OCI-LY7 (cell line): ENCODE measurements around the gene LTB4R. TPM values are rescaled to one million over a fixed set of nuclear protein-coding genes. Genes with fewer than 3 reads are reported as not detected.

Experiments used
- BruUV-seq: library from RNA; stranded (reverse); fragments of 400-500 nt; replicated peaks from 2 replicates; lab custom pipeline; 2021; lab: Mats Ljungman, UMichigan
- CTCF ChIA-PET: fragments of 300-600 bp; sonication (Branson Sonifier 250); formaldehyde crosslinking; loops from one replicate; lab custom pipeline; 2022; ENCODE audit warnings: antibody characterized with exemption; ENCODE audit not compliant: unreplicated experiment; lab: Charles Lee
- POLR2A ChIA-PET: fragments of 300-600 bp; sonication (Branson Sonifier 250); formaldehyde crosslinking; loops from one replicate; lab custom pipeline; 2022; ENCODE audit warnings: antibody characterized with exemption; lab: Charles Lee
- DNase-seq: peaks from one replicate; pipeline ENCODE4 v3.0.0-alpha.2; 2015; ENCODE audit warnings: low spot score
- H2AFZ ChIP-seq: fragments of 200-600 bp; sonication (generic), shearing (Covaris generic); 2 replicates; pipeline ENCODE4 v1.6.1; 2014; ENCODE audit warnings: mild to moderate bottlenecking, antibody characterized with exemption, low read length, moderate library complexity
- H3K27ac ChIP-seq: fragments of 200-600 bp; sonication (generic); 2 replicates; pipeline ENCODE4 v1.5.1; 2014; ENCODE audit warnings: mixed run types, low read depth, mild to moderate bottlenecking, moderate library complexity, low read length, inconsistent platforms; ENCODE audit not compliant: poor library complexity, severe bottlenecking
- H3K36me3 ChIP-seq: fragments of 200-600 bp; sonication (generic); 2 replicates; pipeline ENCODE4 v1.6.1; 2014; ENCODE audit warnings: mild to moderate bottlenecking, antibody characterized with exemption, low read length, moderate library complexity, mixed read lengths; ENCODE audit not compliant: insufficient read depth
- H3K4me1 ChIP-seq: fragments of 200-600 bp; sonication (generic); 2 replicates; pipeline ENCODE4 v1.5.1; 2014; ENCODE audit warnings: mild to moderate bottlenecking, low read length; ENCODE audit not compliant: insufficient read depth, poor library complexity, severe bottlenecking
- H3K4me2 ChIP-seq: fragments of 200-600 bp; sonication (generic); 2 replicates; pipeline ENCODE4 v1.6.1; 2014; ENCODE audit warnings: mild to moderate bottlenecking, low read length
- H3K4me3 ChIP-seq: fragments of 200-600 bp; sonication (generic); 2 replicates; pipeline ENCODE4 v1.5.1; 2014; ENCODE audit warnings: mild to moderate bottlenecking, low read depth, low read length; ENCODE audit not compliant: poor library complexity, severe bottlenecking
- H3K79me2 ChIP-seq: fragments of 200-600 bp; sonication (generic); 2 replicates; pipeline ENCODE4 v1.6.1; 2016; ENCODE audit warnings: low read depth, mild to moderate bottlenecking, low read length, moderate library complexity, mixed read lengths; ENCODE audit not compliant: insufficient read depth
- H3K9me2 ChIP-seq: fragments of 200-600 bp; sonication (generic); 2 replicates; pipeline ENCODE4 v1.6.1; 2016; ENCODE audit warnings: mild to moderate bottlenecking, low read length, mixed read lengths; ENCODE audit not compliant: insufficient read depth
- H3K9me3 ChIP-seq: fragments of 200-600 bp; sonication (generic); 2 replicates; pipeline ENCODE4 v1.6.1; 2014; ENCODE audit warnings: mild to moderate bottlenecking, mixed run types, low read length, mixed read lengths
- H4K20me1 ChIP-seq: fragments of 200-600 bp; sonication (generic); 2 replicates; pipeline ENCODE4 v1.6.1; 2014; ENCODE audit warnings: mild to moderate bottlenecking, antibody characterized with exemption, low read length, moderate library complexity, mixed read lengths; ENCODE audit not compliant: insufficient read depth
- CTCF ChIP-seq: fragments of 200-600 bp; sonication (generic); conservative IDR thresholded peaks from 2 replicates; pipeline ENCODE4 v1.5.1; 2014; ENCODE audit warnings: mild to moderate bottlenecking, antibody characterized with exemption, low read length, moderate library complexity, mixed read lengths
- EZH2phosphoT487 ChIP-seq: fragments of 200-600 bp; sonication (generic); IDR thresholded peaks from 2 replicates; pipeline ENCODE4 v1.6.1; 2018; ENCODE audit warnings: low read depth, borderline replicate concordance, mild to moderate bottlenecking, mixed run types, antibody characterized with exemption, low read length, moderate library complexity, mixed read lengths
- intact Hi-C: fragments of 100-400 bp; cut with micrococcal nuclease; formaldehyde crosslinking; loops from one replicate; pipeline ENCODE4 v1.10.0; 2022; ENCODE audit not compliant: unreplicated experiment
- total RNA-seq, 2 experiments: library from RNA; depleted of rRNA in 1 of 2; stranded (reverse); fragments of >200 nt in 1 of 2; shearing (Covaris generic) in 1 of 2; gene quantifications; 2 replicates each; pipeline ENCODE4 v1.2.3, GENCODE V29; 2014 to 2022

The LTB4R gene
- total RNA-seq, 2 experiments from 2014 or later, result 15.8 to 28.3 TPM

- no peaks in the 10 kb centered on the region for H3K4me1 ChIP-seq
- BruUV-seq, result no TSS peak
- POLR2A ChIA-PET, result no interaction called here
- H3K27ac ChIP-seq, result no peak overlapping the region
- H3K79me2 ChIP-seq, result no peaks in the 10 kb centered on the region
- intact Hi-C loops, result no loop called here
- DNase-seq, result no peak
- H3K36me3 ChIP-seq, result no peaks in the 10 kb centered on the region
- H3K4me2 ChIP-seq, result no peak overlapping the region
- H2AFZ ChIP-seq, result no peak overlapping the region
- no peaks in the 10 kb centered on the region for H3K9me2 ChIP-seq
- no peaks in the 10 kb centered on the region for H4K20me1 ChIP-seq
- CTCF ChIA-PET, result no interaction called here
- TF ChIP-seq CTCF (no peak), EZH2phosphoT487 (no peak)
- no peak overlapping the region for H3K4me3 ChIP-seq
- no peaks in the 10 kb centered on the region for H3K9me3 ChIP-seq
These were observed 43.7 kb downstream of the LTB4R start for GRCh38 chr14:24355009-24355408.

GRCh38 chr14:24356208-24356607 is 44.9 kb downstream of the LTB4R start:
- Histone ChIP-seq H4K20me1 (no peaks in the 10 kb centered on the region), H3K79me2 (no peaks in the 10 kb centered on the region), H3K4me2 (no peak overlapping the region), H3K36me3 (no peaks in the 10 kb centered on the region), H3K9me2 (no peaks in the 10 kb centered on the region), H3K4me1 (no peaks in the 10 kb centered on the region), H3K4me3 (no peak overlapping the region), H3K27ac (no peak overlapping the region), H3K9me3 (no peaks in the 10 kb centered on the region), H2AFZ (no peak overlapping the region)
- TF ChIP-seq EZH2phosphoT487 (no peak), CTCF (no peak)
- no peak for DNase-seq
- ChIA-PET POLR2A (interaction anchor here (0.7 kb wide), 1 partner anchor 577 kb away, joined by 3 read pairs; no protein-coding TSS in a partner anchor), CTCF (no interaction called here)
- BruUV-seq, result no TSS peak
- intact Hi-C loops, result no loop called here

- H3K79me2 ChIP-seq, result no peaks in the 10 kb centered on the region
- H3K4me2 ChIP-seq, result no peak overlapping the region
- H3K4me1 ChIP-seq, result peaks cover 6% of the 10 kb centered on the region
- H2AFZ ChIP-seq, result no peak overlapping the region
- H3K9me2 ChIP-seq, result no peaks in the 10 kb centered on the region
- no peak overlapping the region for H3K4me3 ChIP-seq
- no peak overlapping the region for H3K27ac ChIP-seq
- intact Hi-C loops, result loop anchor here (10.0 kb wide), 1 partner anchor 795 kb away; the partner anchor contains the start of gene AP1G2
- BruUV-seq, result no TSS peak
- no peak for TF ChIP-seq CTCF
- no peak for TF ChIP-seq EZH2phosphoT487
- ChIA-PET POLR2A (interaction anchor here (4.0 kb wide), 1 partner anchor 71 kb away, joined by 17 read pairs; the partner anchor contains the start of genes CBLN3 and KHNYN), CTCF (interaction anchor here (0.9 kb wide), 1 partner anchor 26 kb away, joined by 3 read pairs; no protein-coding TSS in a partner anchor)
- H3K9me3 ChIP-seq, result no peaks in the 10 kb centered on the region
- no peaks in the 10 kb centered on the region for H3K36me3 ChIP-seq
- DNase-seq, result no peak
- no peaks in the 10 kb centered on the region for H4K20me1 ChIP-seq
These were observed 49.0 kb downstream of the LTB4R start for GRCh38 chr14:24360281-24360680.
